Retinal pigment epithelial cell (primary cell): Measurements from ENCODE around the gene FAAP24.
"Not testable (repeated sequence)": the region's sequence is repeated elsewhere in the genome, so short reads cannot be mapped to it uniquely, and the experiment has no call there.

ENCODE experiments used
- DNase-seq: peaks from one replicate; pipeline ENCODE4 v3.0.0-alpha.2; 2010; ENCODE audit warnings: low read depth
- H3K4me3 ChIP-seq: 2 replicates; pipeline ENCODE4 v1.5.1; 2011; ENCODE audit warnings: mild to moderate bottlenecking, low read length, control low read depth, moderate library complexity
- CTCF ChIP-seq: conservative IDR thresholded peaks from 2 replicates; pipeline ENCODE4 v1.5.1; 2011; ENCODE audit warnings: low read depth, low read length, control low read depth, inconsistent platforms

FAAP24 gene

GRCh38 chr19:33005440-33005839 lies 33.4 kb downstream of the FAAP24 start:
- no peak overlapping the region for H3K4me3 ChIP-seq
- DNase-seq, result no peak

GRCh38 chr19:33008738-33009137 lies 36.7 kb downstream of the FAAP24 start:
- no peak for TF ChIP-seq CTCF
- DNase-seq, result no peak
- H3K4me3 ChIP-seq, result no peak overlapping the region

More at GRCh38 chr19:33005440-33005839, 33.4 kb downstream of the FAAP24 start:
- no peak for TF ChIP-seq CTCF

GRCh38 chr19:33010891-33011290 lies 38.8 kb downstream of the FAAP24 start:
- DNase-seq, H3K4me3 ChIP-seq: not testable (repeated sequence)

- no peak overlapping the region for H3K4me3 ChIP-seq
- no peak for DNase-seq
- TF ChIP-seq CTCF, result peak; percentile 29
These were observed 50.6 kb downstream of the FAAP24 start for GRCh38 chr19:33022472-33023116.

GRCh38 chr19:33024398-33024797 lies 52.4 kb downstream of the FAAP24 start:
- H3K4me3 ChIP-seq, result no peak overlapping the region
- no peak for TF ChIP-seq CTCF
- no peak for DNase-seq

- DNase-seq, H3K4me3 ChIP-seq: not testable (repeated sequence)
These were observed 53.6 kb downstream of the FAAP24 start for GRCh38 chr19:33025468-33026238.

GRCh38 chr19:33026602-33027001 lies 54.6 kb downstream of the FAAP24 start:
- H3K4me3 ChIP-seq, DNase-seq: not testable (repeated sequence)
